Measurements from ENCODE around the gene ZNF385A.

DNA sequence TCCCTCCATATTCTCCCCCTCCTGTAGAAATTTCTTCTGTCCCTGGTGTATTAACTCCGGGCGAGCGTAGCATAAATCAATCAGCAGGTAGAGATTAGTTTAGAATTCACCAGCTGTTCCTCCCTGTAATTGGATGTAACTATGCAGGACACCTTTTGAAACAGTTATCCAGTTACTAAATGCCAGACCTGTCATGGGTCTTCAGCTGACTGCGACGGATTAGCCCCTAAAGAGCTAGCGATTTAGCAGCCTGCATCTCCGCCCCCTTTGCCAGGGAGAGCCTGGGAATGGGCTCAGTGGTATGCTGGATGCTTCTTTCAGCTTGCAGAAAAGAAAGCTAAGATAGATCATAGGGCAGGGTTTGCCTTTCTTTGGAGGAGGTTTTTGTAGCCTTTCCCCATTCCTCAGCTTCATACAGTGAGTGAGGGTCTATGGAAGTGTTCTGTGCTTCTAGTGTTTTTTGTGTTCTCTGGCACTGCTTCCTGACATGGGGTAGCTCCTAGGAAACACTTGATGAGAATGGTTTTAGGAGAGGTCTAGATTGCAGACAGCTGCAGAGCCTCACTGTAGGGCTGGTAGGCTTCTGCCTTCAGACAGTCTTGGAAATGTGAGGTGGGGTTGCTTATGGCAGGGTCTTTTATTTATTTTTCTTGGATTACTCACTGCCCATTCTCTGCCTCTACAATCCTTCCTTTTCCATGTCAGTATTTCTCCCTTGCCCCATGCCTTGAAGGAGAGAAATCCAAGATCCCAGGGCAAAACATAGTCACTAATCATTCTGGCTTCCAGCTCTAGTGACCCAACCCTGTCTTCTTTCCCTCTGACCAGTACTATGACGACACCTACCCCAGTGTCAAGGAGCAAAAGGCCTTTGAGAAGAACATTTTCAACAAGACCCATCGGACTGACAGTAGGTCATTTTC is 42.9 kb downstream of the ZNF385A start:
- TF ChIP-seq, protein P1, sequence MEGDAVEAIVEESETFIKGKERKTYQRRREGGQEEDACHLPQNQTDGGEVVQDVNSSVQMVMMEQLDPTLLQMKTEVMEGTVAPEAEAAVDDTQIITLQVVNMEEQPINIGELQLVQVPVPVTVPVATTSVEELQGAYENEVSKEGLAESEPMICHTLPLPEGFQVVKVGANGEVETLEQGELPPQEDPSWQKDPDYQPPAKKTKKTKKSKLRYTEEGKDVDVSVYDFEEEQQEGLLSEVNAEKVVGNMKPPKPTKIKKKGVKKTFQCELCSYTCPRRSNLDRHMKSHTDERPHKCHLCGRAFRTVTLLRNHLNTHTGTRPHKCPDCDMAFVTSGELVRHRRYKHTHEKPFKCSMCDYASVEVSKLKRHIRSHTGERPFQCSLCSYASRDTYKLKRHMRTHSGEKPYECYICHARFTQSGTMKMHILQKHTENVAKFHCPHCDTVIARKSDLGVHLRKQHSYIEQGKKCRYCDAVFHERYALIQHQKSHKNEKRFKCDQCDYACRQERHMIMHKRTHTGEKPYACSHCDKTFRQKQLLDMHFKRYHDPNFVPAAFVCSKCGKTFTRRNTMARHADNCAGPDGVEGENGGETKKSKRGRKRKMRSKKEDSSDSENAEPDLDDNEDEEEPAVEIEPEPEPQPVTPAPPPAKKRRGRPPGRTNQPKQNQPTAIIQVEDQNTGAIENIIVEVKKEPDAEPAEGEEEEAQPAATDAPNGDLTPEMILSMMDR (IDR thresholded peaks at IDR 0.05; ENCODE audit: borderline replicate concordance, extremely low read depth, low read length, poor library complexity, severe bottlenecking), result no peak
- no peak for TF ChIP-seq EZH2 (IDR thresholded peaks at IDR 0.05; ENCODE audit: borderline replicate concordance, low read depth, low read length, severe bottlenecking)

Data from DND-41 (cell line).